Caki2 (cell line): ENCODE data around the gene MCM9. TPM values are rescaled to one million over a fixed set of nuclear protein-coding genes. Genes with fewer than 3 reads are reported as not detected.

Experiments
- DNase-seq: peaks from one replicate; pipeline ENCODE4 v3.0.0-alpha.2; 2015; ENCODE audit warnings: low read depth
- in situ Hi-C: cut with HindIII; loops from 2 replicates; pipeline ENCODE4 v1.10.0; 2016; ENCODE audit warnings: low sequenced_read_pairs, low pct_unique_long_range_greater_than_20kb, mixed read lengths
- total RNA-seq: library from RNA; depleted of rRNA; stranded (reverse); fragments of >200 nt; shearing (Covaris generic); gene quantifications from 2 replicates; pipeline ENCODE4 v1.2.3, GENCODE V29; 2014; ENCODE audit warnings: low replicate concordance; rRNA removed

Gene MCM9
- 3.5 and 4.8 TPM in 2 replicates for total RNA-seq

DNA sequence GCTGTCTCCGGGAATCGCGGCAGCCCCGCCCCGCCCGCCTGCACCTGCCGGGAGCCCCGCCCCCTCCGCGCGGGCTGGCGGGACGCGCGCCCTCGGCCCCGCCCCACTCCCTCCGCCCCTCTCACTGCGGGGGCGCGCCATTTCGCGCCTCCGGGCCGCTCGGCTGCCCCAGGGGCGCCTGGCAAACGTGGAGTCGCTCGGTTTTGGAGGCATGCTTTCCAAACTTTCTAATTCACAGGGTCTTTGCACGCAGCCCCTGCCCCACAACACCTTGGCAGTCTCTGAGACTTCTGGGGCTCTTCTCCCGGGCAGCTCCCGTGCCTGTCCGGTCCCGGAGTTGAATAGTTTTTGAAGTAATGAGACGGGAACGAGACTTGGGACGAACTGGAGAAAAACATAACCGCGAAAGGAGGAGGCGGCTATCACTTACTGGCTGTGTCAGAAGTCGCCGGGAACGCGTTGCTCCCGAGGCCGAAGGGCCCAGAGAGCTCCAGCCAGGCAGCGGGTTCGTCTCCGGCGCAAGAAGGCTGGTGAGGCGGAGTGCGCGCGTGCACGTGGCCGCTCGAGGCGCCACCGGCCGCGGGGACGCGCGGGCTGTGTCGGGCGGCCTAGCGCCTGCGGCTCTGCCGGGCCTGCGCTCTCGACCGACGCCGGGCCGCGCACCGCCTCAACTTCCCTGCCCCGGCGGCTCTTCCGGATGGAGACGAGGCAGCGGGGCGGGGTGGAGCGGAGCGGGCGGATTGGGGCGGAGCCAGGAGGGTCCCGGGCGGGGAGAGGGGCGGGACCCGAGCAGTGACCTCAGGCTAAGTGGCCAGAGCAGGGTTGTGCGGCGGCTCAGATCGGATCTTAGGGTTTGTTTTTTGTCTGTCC, at the start of gene MCM9:
Gene MCM9, minus strand, starts transcription at position 699 of the 870 bp plus-strand sequence. CDS start 3,436 bp downstream, outside the sequence.
- peak; percentile 84 for DNase-seq
- in situ Hi-C loops, result no loop called here

GRCh38 chr6:118984342-118984741, 49.4 kb upstream of the MCM9 start:
- in situ Hi-C loops, result no loop called here

GRCh38 chr6:118982575-118982911, 47.6 kb upstream of the MCM9 start:
- in situ Hi-C loops, result no loop called here
- DNase-seq, result no peak

More at GRCh38 chr6:118984342-118984741, 49.4 kb upstream of the MCM9 start:
- no peak for DNase-seq

DNA sequence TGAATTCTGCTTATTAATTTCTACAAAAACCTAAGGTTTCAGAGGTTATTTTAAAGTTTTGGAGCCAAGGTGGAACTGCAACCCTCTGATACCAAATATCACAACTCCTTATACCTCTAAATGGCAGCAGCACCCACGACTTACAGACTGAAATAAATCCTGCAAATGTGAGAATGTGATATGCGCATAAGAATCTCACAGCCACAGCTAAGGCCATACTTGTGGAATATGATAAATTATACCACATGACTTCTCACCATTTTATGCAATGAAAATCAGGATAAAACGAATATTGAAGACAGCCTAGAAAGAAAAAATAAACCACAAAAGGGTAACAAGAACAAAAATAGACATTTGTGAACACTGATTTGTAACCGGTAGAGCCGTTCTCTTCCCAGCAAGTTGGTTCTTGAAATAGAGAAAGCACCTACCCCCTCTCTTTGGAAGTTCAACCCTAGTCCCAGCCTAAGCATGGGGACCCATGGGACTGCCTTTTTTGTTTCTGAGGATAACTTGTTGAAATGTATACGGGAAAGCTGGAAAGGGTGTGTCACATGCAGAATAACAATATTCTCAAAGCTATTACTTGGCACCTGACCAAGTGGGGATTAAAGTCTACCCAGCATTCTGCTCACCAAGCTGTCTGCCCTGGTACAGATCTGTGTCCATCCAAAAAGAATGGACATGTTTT, 47.1 kb upstream of the MCM9 start:
- in situ Hi-C loops, result no loop called here

DNA sequence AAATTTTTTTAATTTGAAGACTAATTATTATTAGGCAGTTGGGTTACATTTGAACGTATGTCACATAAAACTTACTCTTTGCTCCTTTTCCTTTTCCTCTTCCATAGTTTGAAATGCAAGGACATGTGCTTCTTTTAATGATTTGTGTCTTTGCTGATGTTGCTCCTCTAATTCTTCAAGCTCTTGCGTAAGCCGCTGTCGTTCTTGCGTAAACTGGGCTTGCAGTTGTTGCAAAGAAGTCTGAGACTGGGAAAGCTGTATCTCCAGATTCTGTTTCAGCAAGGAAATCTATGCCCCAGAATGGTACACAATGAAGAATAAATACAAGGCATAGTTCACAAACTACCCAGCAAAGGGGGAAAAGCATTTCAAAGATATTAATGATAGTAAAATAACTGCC, 45.1 kb upstream of the MCM9 start:
- DNase-seq, result no peak
- in situ Hi-C loops, result no loop called here

More for the DNA sequence above, 47.1 kb upstream of the MCM9 start:
- no peak for DNase-seq

DNA sequence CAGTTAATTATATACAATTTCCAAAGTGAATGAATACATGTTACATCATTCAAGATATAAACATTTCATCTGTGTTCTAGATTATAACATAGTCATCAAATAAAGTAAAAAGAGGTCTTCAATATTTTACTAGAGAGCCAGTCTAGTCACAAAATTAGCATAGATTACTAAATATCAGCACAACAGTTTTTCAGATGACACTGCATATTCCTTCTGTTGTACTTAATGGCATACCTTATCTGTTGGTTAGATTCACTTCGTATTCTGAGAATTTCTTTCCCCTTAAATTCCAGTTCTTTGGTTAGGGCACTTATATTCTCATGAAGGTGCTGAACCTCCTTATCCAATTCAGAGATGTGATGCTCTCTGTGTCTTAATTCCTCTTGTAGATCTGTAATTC, 39.8 kb upstream of the MCM9 start:
- in situ Hi-C loops, result no loop called here
- no peak for DNase-seq

DNA sequence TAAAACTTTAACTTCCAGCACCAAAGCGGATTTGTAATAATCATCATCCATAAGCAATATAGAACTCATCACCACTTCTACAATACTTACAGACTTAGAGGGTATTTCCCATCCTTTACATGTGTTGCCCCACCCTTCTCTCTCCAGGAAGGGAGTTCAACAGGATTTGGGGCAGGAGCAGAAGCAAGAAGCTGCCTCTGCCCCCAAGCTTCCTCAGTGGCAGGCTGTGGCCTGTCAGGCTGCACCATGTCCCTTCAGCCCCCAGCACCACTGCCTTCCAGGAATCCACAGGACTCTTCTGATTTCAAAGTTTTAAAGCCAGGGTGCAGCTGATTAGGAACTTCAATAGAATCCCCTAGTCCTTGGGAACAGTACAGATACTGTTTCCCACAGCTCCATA, 36.7 kb upstream of the MCM9 start:
- in situ Hi-C loops, result no loop called here

GRCh38 chr6:118970866-118971265, 35.9 kb upstream of the MCM9 start:
- no peak for DNase-seq
- in situ Hi-C loops, result no loop called here

More for the DNA sequence above, 36.7 kb upstream of the MCM9 start:
- no peak for DNase-seq

DNA sequence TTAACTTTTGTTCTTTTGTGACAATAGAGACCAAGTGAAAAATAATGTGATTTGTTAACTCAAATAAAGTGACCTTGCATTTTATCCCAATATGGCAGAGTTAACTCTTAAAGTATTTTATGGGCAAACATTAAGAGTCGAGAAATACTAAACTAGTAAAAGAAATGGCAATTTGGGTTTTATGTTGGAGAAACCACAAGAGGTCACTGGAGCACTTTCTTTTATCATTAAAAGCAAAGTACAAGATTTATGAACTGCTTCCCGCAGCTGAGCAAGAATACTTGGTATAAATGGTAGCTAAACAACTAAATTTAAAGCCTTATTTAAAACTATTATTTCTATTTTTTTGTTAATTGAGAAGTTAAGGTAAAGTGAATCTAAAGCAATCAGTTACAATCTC, 33.5 kb upstream of the MCM9 start:
- no peak for DNase-seq
- in situ Hi-C loops, result no loop called here

DNA sequence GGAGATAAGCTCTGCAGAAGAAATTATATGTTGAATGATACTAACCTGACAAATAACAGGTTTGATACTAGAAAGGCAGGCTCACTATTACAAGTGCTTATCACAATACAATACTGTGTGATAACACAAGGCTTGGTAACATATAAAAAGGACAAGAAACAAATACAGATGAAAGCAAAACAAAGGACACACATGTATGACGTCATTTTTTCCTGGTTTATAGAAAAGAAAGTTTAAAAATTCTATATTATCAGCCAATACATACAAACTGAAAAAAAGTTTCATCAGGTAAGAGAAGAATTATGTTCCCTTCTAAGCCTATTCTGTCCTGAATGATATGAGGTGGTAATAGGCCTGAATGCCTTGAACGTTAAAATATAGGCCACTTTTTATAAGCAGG, 32.3 kb upstream of the MCM9 start:
- in situ Hi-C loops, result no loop called here
- no peak for DNase-seq

DNA sequence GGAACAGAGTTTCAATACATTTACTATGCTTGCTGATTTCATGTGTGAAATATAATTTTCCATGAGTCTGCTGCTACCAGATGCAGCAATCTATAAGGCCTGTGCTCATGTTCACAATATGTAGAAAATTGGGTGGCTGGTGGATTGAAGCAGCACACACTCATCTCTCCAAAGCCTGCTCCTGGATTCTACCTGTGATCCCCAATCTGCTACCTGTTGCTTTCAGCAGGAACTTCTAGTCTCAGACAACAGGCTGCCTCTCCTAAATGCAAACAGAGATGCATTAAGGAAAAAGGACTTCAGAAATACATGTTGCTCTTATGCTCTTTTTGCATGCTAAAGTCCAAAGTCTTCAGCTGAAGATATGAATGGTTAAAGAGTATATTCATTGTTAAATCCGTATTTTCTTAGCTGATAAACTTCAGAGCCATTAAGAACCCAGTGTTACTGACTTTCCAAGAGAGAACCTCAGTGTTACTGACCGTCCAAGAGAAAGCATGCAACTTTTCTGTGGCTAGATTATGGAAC, 30.9 kb upstream of the MCM9 start:
- in situ Hi-C loops, result no loop called here
- no peak for DNase-seq

DNA sequence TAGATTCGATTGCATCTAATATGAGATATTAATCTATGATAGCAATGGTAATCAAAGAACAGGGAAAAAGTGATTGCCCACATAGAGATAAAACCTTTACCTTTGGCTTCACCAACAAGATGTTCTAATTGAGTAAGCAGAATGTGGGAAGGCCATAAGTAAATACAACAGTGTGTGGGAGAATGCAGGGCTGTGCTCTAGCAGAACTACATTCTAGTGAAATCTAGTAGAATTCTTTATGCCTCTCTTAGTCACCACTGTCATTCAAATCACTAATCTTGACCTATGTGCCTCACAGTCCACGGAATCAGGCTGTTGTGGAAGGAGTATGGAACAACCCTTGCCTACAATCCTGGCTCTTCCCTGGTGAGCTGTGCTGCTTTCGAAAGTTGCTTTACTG, 30.4 kb upstream of the MCM9 start:
- in situ Hi-C loops, result no loop called here
- DNase-seq, result no peak

DNA sequence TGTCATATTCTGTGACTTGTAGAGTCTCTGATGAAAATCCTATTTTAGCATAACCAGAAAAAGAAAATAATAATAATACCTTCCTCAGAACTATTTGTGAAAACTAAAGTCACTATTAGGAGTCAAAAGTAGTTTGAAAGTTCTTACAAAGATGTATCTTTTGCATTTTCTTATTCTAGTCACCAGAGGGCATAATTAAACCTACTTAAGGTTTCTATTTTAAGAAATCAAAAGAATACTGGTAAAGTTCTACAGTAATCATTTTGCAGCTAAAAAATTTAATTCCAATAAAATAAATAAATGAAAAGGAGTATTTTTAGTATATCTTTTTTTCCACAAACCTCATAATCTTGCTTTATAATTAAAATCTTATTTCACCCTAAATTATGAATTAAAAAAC, 28.0 kb upstream of the MCM9 start:
- no peak for DNase-seq
- in situ Hi-C loops, result no loop called here

DNA sequence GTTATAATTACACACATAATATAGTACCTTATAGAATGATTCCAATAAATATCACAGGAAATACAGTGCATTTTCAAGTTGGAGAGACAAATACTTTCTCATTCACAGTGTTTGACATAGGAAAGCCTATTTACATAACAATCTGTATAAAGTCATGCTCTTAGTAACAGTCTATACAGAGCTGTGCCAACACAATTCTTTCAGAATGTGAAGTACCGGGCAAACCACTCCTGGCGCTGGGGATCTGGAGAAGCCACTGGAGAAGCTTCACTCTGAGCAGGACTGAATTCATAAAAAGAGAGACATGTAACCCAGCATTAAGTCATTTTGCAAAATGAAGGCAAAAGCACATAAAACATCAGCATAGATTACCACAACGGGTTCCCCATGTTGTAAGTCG, 24.9 kb upstream of the MCM9 start:
- in situ Hi-C loops, result no loop called here
- no peak for DNase-seq

DNA sequence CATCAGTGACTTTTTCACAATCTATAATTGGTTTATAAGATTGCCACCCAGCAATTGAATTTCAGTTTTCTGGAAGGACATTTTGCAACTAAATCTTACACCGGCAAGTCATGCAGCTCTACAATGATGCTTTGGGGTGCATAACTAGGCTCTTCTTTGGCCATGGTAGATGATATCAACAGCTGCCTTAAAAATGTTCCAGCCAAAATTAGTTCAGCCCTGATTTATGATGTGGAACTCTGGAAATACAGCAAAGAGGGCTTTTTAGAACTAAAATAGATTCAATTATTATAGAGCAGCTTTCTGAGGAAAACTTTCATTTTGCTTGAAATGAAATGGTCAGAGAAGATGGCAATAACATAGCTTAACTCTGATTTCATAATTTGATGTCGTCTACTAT, 18.4 kb upstream of the MCM9 start:
- DNase-seq, result no peak
- in situ Hi-C loops, result no loop called here

- in situ Hi-C loops, result no loop called here
Measured at GRCh38 chr6:118952683-118953082, 17.7 kb upstream of the MCM9 start.

GRCh38 chr6:118945217-118945616, 10.3 kb upstream of the MCM9 start:
- no peak for DNase-seq

More at GRCh38 chr6:118952683-118953082, 17.7 kb upstream of the MCM9 start:
- DNase-seq, result no peak

GRCh38 chr6:118940770-118941169, 5.8 kb upstream of the MCM9 start:
- in situ Hi-C loops, result no loop called here
- no peak for DNase-seq

More at GRCh38 chr6:118945217-118945616, 10.3 kb upstream of the MCM9 start:
- in situ Hi-C loops, result no loop called here

DNA sequence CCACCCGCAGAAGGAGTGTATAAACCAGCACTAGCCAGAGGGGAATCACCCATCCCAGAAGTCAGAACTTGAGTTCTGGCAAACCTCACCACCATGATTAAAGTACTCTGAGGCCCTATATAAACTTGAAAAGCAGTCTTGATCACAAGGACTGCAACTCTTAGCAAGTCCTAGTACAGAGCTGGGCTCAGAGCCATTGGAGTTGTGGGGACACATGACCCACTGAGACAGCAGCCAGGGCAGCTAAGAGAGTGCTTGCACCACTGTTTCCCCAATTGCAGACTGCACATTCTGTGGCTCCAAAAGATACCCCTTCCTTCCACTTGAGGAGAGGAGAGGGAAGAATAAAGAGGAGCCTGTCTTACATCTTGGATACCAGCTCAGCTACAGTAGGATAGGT, 4.7 kb upstream of the MCM9 start:
- DNase-seq, result no peak
- in situ Hi-C loops, result no loop called here
